HepG2 (cell line): ENCODE data around the gene ENTPD2. TPM values are rescaled to one million over a fixed set of nuclear protein-coding genes. Genes with fewer than 3 reads are reported as not detected.

Source experiments
- ATAC-seq: fragments of 200-7000 bp; cut with Tn5 transposase; 3 replicates; pipeline ENCODE4 v1.9.1; 2020; ENCODE audit warnings: mild to moderate bottlenecking, moderate library complexity
- BruUV-seq: library from RNA; stranded (reverse); fragments of 400-500 nt; replicated peaks from 2 replicates; lab custom pipeline; 2021; lab: Mats Ljungman, UMichigan
- CTCF ChIA-PET: fragments of 300-600 bp; formaldehyde crosslinking; extraction: SDS; loops from one replicate; lab custom pipeline; 2021; ENCODE audit warnings: low total read pairs, inconsistent platforms, low intra/inter-chr PET ratio; lab: Yijun Ruan, JAX
- POLR2A ChIA-PET: fragments of 350-600 bp; sonication (Branson Sonifier 250); formaldehyde crosslinking; loops from one replicate; lab custom pipeline; 2020; ENCODE audit warnings: antibody characterized with exemption, inconsistent platforms; lab: Yijun Ruan, JAX
- DNase-seq: peaks from one replicate; pipeline ENCODE4 v3.0.0-alpha.2; 2015; ENCODE audit warnings: low spot score
- FAIRE-seq: peaks from 3 replicates; lab custom pipeline; 2011; peaks lifted over from hg19 to GRCh38; lab: Jason Lieb, UNC
- H2AFZ ChIP-seq: one replicate; pipeline ENCODE4 v1.6.1; 2011; ENCODE audit warnings: low read length, inconsistent platforms
- H3K27ac ChIP-seq: fragments of 300-600 bp; 3 replicates; pipeline ENCODE4 v1.8.0; 2011; ENCODE audit warnings: mixed run types, mild to moderate bottlenecking, mixed read lengths, low read length, inconsistent platforms; ENCODE audit not compliant: insufficient read depth; ENCODE audit errors: extremely low read length
- H3K27me3 ChIP-seq, 2 experiments: fragments of 200-600 bp in 1 of 2; 2 replicates in 1 of 2; 3 replicates in 1 of 2; pipeline versions ENCODE4 v1.6.0 to v1.8.0; 2011; ENCODE audit warnings: low read length in 2 of 2, mild to moderate bottlenecking in 2 of 2, moderate library complexity in 2 of 2, inconsistent platforms in 1 of 2; ENCODE audit not compliant: insufficient read depth in 2 of 2, control insufficient read depth in 1 of 2
- H3K36me3 ChIP-seq, 2 experiments: fragments of 200-600 bp in 1 of 2; replicated peaks in 1 of 2; 2 replicates in 1 of 2; 3 replicates in 1 of 2; pipeline versions ENCODE4 v1.5.1 to v1.8.0; 2011; ENCODE audit warnings: low read length in 2 of 2, inconsistent platforms in 1 of 2; ENCODE audit not compliant: insufficient read depth in 2 of 2, control insufficient read depth in 1 of 2
- H3K4me1 ChIP-seq: 2 replicates; pipeline ENCODE4 v1.5.1; 2012; ENCODE audit warnings: low read length, inconsistent platforms; ENCODE audit not compliant: insufficient read depth
- H3K4me2 ChIP-seq: 2 replicates; pipeline ENCODE4 v1.6.0; 2011; ENCODE audit warnings: low read depth, low read length, inconsistent platforms
- H3K4me3 ChIP-seq, 3 experiments: fragments of 200-600 bp in 1 of 3; sonication (generic), shearing (Covaris generic) in 1 of 3; replicated peaks in 1 of 3; 2 replicates each; pipeline ENCODE4 v1.5.1; 2011 to 2016; ENCODE audit warnings: low read length in 3 of 3, inconsistent platforms in 2 of 3, low read depth in 2 of 3, mild to moderate bottlenecking in 2 of 3, control low read depth in 1 of 3, mixed read lengths in 1 of 3; ENCODE audit not compliant: insufficient read depth in 1 of 3
- H3K79me2 ChIP-seq: one replicate; pipeline ENCODE4 v1.6.1; 2011; ENCODE audit warnings: low read length, inconsistent platforms; ENCODE audit not compliant: insufficient read depth
- H3K9ac ChIP-seq: 2 replicates; pipeline ENCODE4 v1.6.0; 2011; ENCODE audit warnings: mild to moderate bottlenecking, low read depth, low read length, inconsistent platforms; ENCODE audit not compliant: insufficient read depth
- H3K9me3 ChIP-seq: 2 replicates; pipeline ENCODE4 v1.5.1; 2012; ENCODE audit warnings: mild to moderate bottlenecking, low read length
- H4K20me1 ChIP-seq: 2 replicates; pipeline ENCODE4 v1.6.0; 2011; ENCODE audit warnings: inconsistent platforms, mild to moderate bottlenecking, low read length, moderate library complexity; ENCODE audit not compliant: insufficient read depth
- ATAD3A ChIP-seq: sonication (generic); formaldehyde crosslinking; IDR thresholded peaks from 2 replicates; pipeline ENCODE4 v1.4.0; 2020; ENCODE audit warnings: missing genetic modification reagents
- CBFB ChIP-seq: sonication (generic); formaldehyde crosslinking; IDR thresholded peaks from 2 replicates; pipeline ENCODE4 v1.4.0; 2020; ENCODE audit warnings: missing genetic modification reagents
- CHCHD3 ChIP-seq: sonication (generic); formaldehyde crosslinking; IDR thresholded peaks from 2 replicates; pipeline ENCODE4 v1.8.0; 2022; ENCODE audit warnings: mild to moderate bottlenecking, missing genetic modification reagents, moderate library complexity
- CREB1 ChIP-seq, 2 experiments: fragments of 450-650 bp in 1 of 2; IDR thresholded peaks; 2 replicates each; pipeline ENCODE4 v1.6.1; 2016 to 2017; ENCODE audit warnings: control low read depth in 1 of 2, mild to moderate bottlenecking in 1 of 2, missing compliant biosample characterization in 1 of 2, missing genetic modification characterization in 1 of 2
- CREM ChIP-seq, 2 experiments: sonication (generic) in 1 of 2; formaldehyde crosslinking in 1 of 2; IDR thresholded peaks; 2 replicates each; pipeline versions ENCODE4 v1.4.0 to v1.6.1; 2016 to 2020; ENCODE audit warnings: antibody characterized with exemption in 1 of 2, mild to moderate bottlenecking in 1 of 2, missing genetic modification reagents in 1 of 2
- IRF2 ChIP-seq: IDR thresholded peaks from 2 replicates; pipeline ENCODE4 v1.6.1; 2018; ENCODE audit warnings: missing genetic modification reagents, missing compliant biosample characterization
- NBN ChIP-seq: fragments of 450-650 bp; conservative IDR thresholded peaks from 2 replicates; pipeline ENCODE4 v1.6.1; 2017
- PPARG ChIP-seq: conservative IDR thresholded peaks from 2 replicates; pipeline ENCODE4 v1.6.1; 2016; ENCODE audit warnings: missing biosample characterization, missing genetic modification reagents
- RNF2 ChIP-seq: fragments of 450-650 bp; conservative IDR thresholded peaks from 2 replicates; pipeline ENCODE4 v1.6.1; 2016; ENCODE audit warnings: low read depth
- SNAI1 ChIP-seq: sonication (generic); formaldehyde crosslinking; IDR thresholded peaks from 2 replicates; pipeline ENCODE4 v1.5.0; 2020; ENCODE audit warnings: mild to moderate bottlenecking, missing genetic modification reagents, borderline replicate concordance
- STAG1 ChIP-seq: sonication (generic); formaldehyde crosslinking; IDR thresholded peaks from 2 replicates; pipeline ENCODE4 v1.4.0; 2020; ENCODE audit warnings: missing genetic modification reagents
- ZNF275 ChIP-seq: sonication (generic); formaldehyde crosslinking; IDR thresholded peaks from 2 replicates; pipeline ENCODE4 v1.8.0; 2022; ENCODE audit warnings: missing genetic modification reagents, mild to moderate bottlenecking, inconsistent platforms, borderline replicate concordance
- ZNF337 ChIP-seq: sonication (generic); formaldehyde crosslinking; IDR thresholded peaks from 2 replicates; pipeline ENCODE4 v1.5.1; 2020; ENCODE audit warnings: missing genetic modification reagents, low read depth, mild to moderate bottlenecking, borderline replicate concordance
- whole genome bisulfite sequencing: methylation state at CpG from one replicate; pipeline ENCODE4 v1.1.6; 2017; ENCODE audit warnings: low lambda C conversion rate; 5-methylcytosine and 5-hydroxymethylcytosine counted together
- in situ Hi-C: cut with HindIII; loops from 2 replicates; pipeline ENCODE4 v1.10.0; 2017; ENCODE audit warnings: low pct_unique_long_range_greater_than_20kb; ENCODE audit not compliant: extremely low pct_ligation_motif_present
- intact Hi-C: fragments of 100-400 bp; cut with micrococcal nuclease; formaldehyde crosslinking; loops from one replicate; pipeline ENCODE4 v1.10.0; 2022; ENCODE audit not compliant: unreplicated experiment
- polyA plus RNA-seq, 8 experiments: library from polyadenylated mRNA; depleted of rRNA in 3 of 8; stranded (reverse) in 7 of 8; unstranded in 1 of 8; fragments of >200 nt; fragmentation: Illumina TruSeq in 4 of 8; extraction: Trizol in 4 of 8; gene quantifications; 2 replicates each; pipeline versions ENCODE4 v1.2.1 to v1.2.3, GENCODE V29; 2011 to 2016; ENCODE audit warnings: low read depth in 4 of 8, missing spikeins in 1 of 8, mixed read lengths in 1 of 8; ENCODE audit not compliant: insufficient read depth in 1 of 8
- total RNA-seq, 5 experiments: library from RNA; depleted of rRNA; stranded (reverse); fragments of >200 nt; fragmentation: Illumina TruSeq; extraction: Trizol; gene quantifications; 2 replicates each; pipeline ENCODE4 v1.2.3, GENCODE V29; 2016; ENCODE audit warnings: low read depth in 1 of 5

ENTPD2 gene
- total and polyA plus RNA-seq, 2 of the 13 experiments (the other 11 are each of a cell fraction or from before 2014, with no cell fraction given) = 0.95 to 3.2 TPM

GRCh38 chr9:137096785-137097546 is 43.1 kb upstream of the ENTPD2 start:
- H3K9ac ChIP-seq = no peak overlapping the region
- ChIA-PET POLR2A (interaction anchor here (1.1 kb wide), 1 partner anchor 15 kb away, joined by 3 read pairs; no protein-coding TSS in a partner anchor), CTCF (no interaction called here)
- H3K4me1 ChIP-seq = no peaks in the 10 kb centered on the region
- intact Hi-C loops = no loop called here
- no peak overlapping the region for H3K4me2 ChIP-seq
- no peak for ATAC-seq
- peaks cover 15 to 55% of the 10 kb centered on the region in 2 experiments for H3K36me3 ChIP-seq
- H4K20me1 ChIP-seq = no peaks in the 10 kb centered on the region
- no peaks in the 10 kb centered on the region for H3K27me3 ChIP-seq
- no peak for FAIRE-seq
- in situ Hi-C loops = no loop called here
- H3K27ac ChIP-seq = no peak overlapping the region
- H2AFZ ChIP-seq = no peak overlapping the region
- no peak overlapping the region for H3K4me3 ChIP-seq
- no peaks in the 10 kb centered on the region for H3K9me3 ChIP-seq
- TF ChIP-seq IRF2 (CRISPR knock-in tag) (no peak), RNF2 (no peak), CREB1 (IDR thresholded peaks at IDR 0.05) (no peak), CREB1 (CRISPR knock-in tag; IDR thresholded peaks at IDR 0.05) (no peak), CBFB (CRISPR knock-in tag) (no peak), NBN (no peak), ATAD3A (CRISPR knock-in tag) (no peak)
- TF ChIP-seq, all 625 proteins: peak for 0
- no peaks in the 10 kb centered on the region for H3K79me2 ChIP-seq
- BruUV-seq = no TSS peak
- DNase-seq = no peak
- 97% methylated on average over 24 of the region's 31 CpGs for WGBS

- peaks cover 13 to 47% of the 10 kb centered on the region in 2 experiments for H3K36me3 ChIP-seq
- intact Hi-C loops (no loop called here), in situ Hi-C loops (no loop called here)
- H2AFZ ChIP-seq = no peak overlapping the region
- DNase-seq = no peak
- H3K4me3 ChIP-seq = no peak overlapping the region
- H3K9ac ChIP-seq = no peak overlapping the region
- POLR2A ChIA-PET = no interaction called here
- H3K9me3 ChIP-seq = no peaks in the 10 kb centered on the region
- peaks cover 3% of the 10 kb centered on the region for H3K79me2 ChIP-seq
- H3K27me3 ChIP-seq = no peaks in the 10 kb centered on the region
- no TSS peak for BruUV-seq
- no peak for FAIRE-seq
- CTCF ChIA-PET = no interaction called here
- H3K4me1 ChIP-seq = no peaks in the 10 kb centered on the region
- no peak overlapping the region for H3K27ac ChIP-seq
- peak; percentile 82 for ATAC-seq
- H4K20me1 ChIP-seq = no peaks in the 10 kb centered on the region
- 94% methylated on average over 25 of the region's 30 CpGs for WGBS
- H3K4me2 ChIP-seq = no peak overlapping the region
- TF ChIP-seq SNAI1 (CRISPR knock-in tag) = no peak
- TF ChIP-seq PPARG (CRISPR knock-in tag) = no peak
- no peak for TF ChIP-seq ZNF275 (CRISPR knock-in tag)
- TF ChIP-seq ZNF337 (CRISPR knock-in tag) = no peak
- TF ChIP-seq CHCHD3 = no peak
- 0 out of 2 replicates have a peak, but pooled peaks have one; percentile 7 for TF ChIP-seq STAG1
- TF ChIP-seq CREM (IDR thresholded peaks at IDR 0.05) = no peak
- no peak for TF ChIP-seq CREM (CRISPR knock-in tag; IDR thresholded peaks at IDR 0.05)
Observed at GRCh38 chr9:137095664-137096517, 42.0 kb upstream of the ENTPD2 start.
